ENCODE results near the gene ZNF141. TPM values are rescaled to one million over a fixed set of nuclear protein-coding genes. Genes with fewer than 3 reads are reported as not detected.

The ZNF141 gene
- total and polyA plus RNA-seq, 2 of the 4 experiments (the other 2 are of a cell fraction): 1.8 to 4.7 TPM

DNA sequence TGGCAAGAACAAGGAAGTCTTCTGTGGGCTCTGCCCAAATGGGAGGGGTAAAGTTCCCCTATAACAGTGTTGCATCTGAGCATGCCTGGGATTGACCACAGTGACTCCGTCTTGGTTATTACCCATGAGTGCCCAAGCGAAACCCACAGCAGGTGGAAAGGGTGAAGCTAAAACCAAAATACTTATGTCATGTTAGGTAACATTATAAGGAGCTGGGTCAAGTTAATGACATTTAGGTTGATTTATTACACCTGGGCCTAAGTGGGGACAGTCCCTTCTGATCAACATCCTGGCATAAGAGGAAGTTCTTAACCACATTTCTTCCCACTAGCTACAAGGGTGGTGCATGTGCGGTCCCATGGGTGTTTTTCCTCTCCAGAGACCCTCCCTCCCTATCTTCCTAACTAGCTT is 31.1 kb upstream of the ZNF141 start:
- H3K27me3 ChIP-seq (ENCODE audit: control insufficient read depth, insufficient read depth, low read length): no peaks in the 10 kb centered on the region
- H2AFZ ChIP-seq (replicated peaks; ENCODE audit: low read length, poor library complexity): no peak overlapping the region
- H3K9ac ChIP-seq (ENCODE audit: low read depth, low read length): no peak overlapping the region
- POLR2A ChIA-PET (ENCODE audit: unreplicated experiment): no interaction called here
- H2AK5ac ChIP-seq (ENCODE audit: low read depth, low read length): no peak overlapping the region
- ATAC-seq (ENCODE audit: low read depth) (no peak), DNase-seq (no peak)
- no peak overlapping the region for H3K14ac ChIP-seq (replicated peaks; ENCODE audit: low read depth, low read length)
- no peak overlapping the region for H2AK9ac ChIP-seq (replicated peaks; ENCODE audit: low read depth, low read length, poor library complexity)
- dilution Hi-C loops (cut with HindIII; ENCODE audit: low sequenced_read_pairs, unreplicated experiment): no loop called here
- H3K36me3 ChIP-seq (ENCODE audit: control insufficient read depth, insufficient read depth, low read length): no peaks in the 10 kb centered on the region
- H3K79me1 ChIP-seq (ENCODE audit: low read depth in 1 of 2, low read length in 2 of 2): no peaks in the 10 kb centered on the region
- H2BK120ac ChIP-seq (ENCODE audit: low read depth, low read length): no peak overlapping the region
- no peak overlapping the region for H3K23ac ChIP-seq (ENCODE audit: low read depth, low read length)
- in situ Hi-C loops (cut with MboI; ENCODE audit: low sequenced_read_pairs): no loop called here
- H2BK5ac ChIP-seq (ENCODE audit: low read depth, low read length, poor library complexity, severe bottlenecking): no peak overlapping the region
- H3K9me1 ChIP-seq (ENCODE audit: insufficient read depth, low read length): no peaks in the 10 kb centered on the region
- no peak overlapping the region for H3K18ac ChIP-seq (ENCODE audit: low read depth, low read length)
- no peak overlapping the region for H3K4me3 ChIP-seq (ENCODE audit: insufficient read depth, low read depth, low read length)
- no peak overlapping the region for H3K4ac ChIP-seq (ENCODE audit: low read depth, low read length)
- H3K9me3 ChIP-seq (ENCODE audit: control insufficient read depth, insufficient read depth, low read length): peaks cover 32% of the 10 kb centered on the region
- no peak overlapping the region for H3K4me2 ChIP-seq (ENCODE audit: low read depth, low read length)
- no peaks in the 10 kb centered on the region for H4K20me1 ChIP-seq (ENCODE audit: insufficient read depth, low read length)
- TF ChIP-seq, protein P1, sequence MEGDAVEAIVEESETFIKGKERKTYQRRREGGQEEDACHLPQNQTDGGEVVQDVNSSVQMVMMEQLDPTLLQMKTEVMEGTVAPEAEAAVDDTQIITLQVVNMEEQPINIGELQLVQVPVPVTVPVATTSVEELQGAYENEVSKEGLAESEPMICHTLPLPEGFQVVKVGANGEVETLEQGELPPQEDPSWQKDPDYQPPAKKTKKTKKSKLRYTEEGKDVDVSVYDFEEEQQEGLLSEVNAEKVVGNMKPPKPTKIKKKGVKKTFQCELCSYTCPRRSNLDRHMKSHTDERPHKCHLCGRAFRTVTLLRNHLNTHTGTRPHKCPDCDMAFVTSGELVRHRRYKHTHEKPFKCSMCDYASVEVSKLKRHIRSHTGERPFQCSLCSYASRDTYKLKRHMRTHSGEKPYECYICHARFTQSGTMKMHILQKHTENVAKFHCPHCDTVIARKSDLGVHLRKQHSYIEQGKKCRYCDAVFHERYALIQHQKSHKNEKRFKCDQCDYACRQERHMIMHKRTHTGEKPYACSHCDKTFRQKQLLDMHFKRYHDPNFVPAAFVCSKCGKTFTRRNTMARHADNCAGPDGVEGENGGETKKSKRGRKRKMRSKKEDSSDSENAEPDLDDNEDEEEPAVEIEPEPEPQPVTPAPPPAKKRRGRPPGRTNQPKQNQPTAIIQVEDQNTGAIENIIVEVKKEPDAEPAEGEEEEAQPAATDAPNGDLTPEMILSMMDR (conservative IDR thresholded peaks at IDR 0.05; ENCODE audit: low read depth, low read length): no peak
- TF ChIP-seq POLR2A (IDR thresholded peaks at IDR 0.05; ENCODE audit: low read depth, low read length) (no peak), SMC3 (IDR thresholded peaks at IDR 0.05; ENCODE audit: low read depth, low read length) (no peak), CHD1 (IDR thresholded peaks at IDR 0.05; ENCODE audit: low read depth, low read length) (no peak), RAD21 (IDR thresholded peaks at IDR 0.05; ENCODE audit: low read length) (no peak), MXI1 (IDR thresholded peaks at IDR 0.05; ENCODE audit: borderline replicate concordance, low read depth, low read length) (no peak), MAFK (IDR thresholded peaks at IDR 0.05; ENCODE audit: low read depth, low read length) (no peak), RFX5 (IDR thresholded peaks at IDR 0.05; ENCODE audit: low read depth, low read length) (no peak), RCOR1 (IDR thresholded peaks at IDR 0.05; ENCODE audit: insufficient replicate concordance, low read length) (no peak)
- no peak overlapping the region for H3K27ac ChIP-seq (ENCODE audit: insufficient read depth, low read length)
- H4K5ac ChIP-seq (ENCODE audit: low read depth, low read length): no peak overlapping the region
- BruUV-seq (replicated peaks): no TSS peak
- no peaks in the 10 kb centered on the region for H3K4me1 ChIP-seq (ENCODE audit: control insufficient read depth, insufficient read depth, low read length)
- CTCF ChIA-PET: no interaction called here
- no CpG with 5 or more reads among the region's 3 CpGs for WGBS, 2 experiments (ENCODE audit: extremely low coverage in 2 of 2, insufficient read length in 1 of 2)
- no peak overlapping the region for H4K8ac ChIP-seq (ENCODE audit: low read depth in 2 of 2, low read length in 2 of 2)
- intact Hi-C loops (cut with micrococcal nuclease): no loop called here
- no peak overlapping the region for H3K56ac ChIP-seq (ENCODE audit: extremely low read depth, insufficient read depth, low read length)
- no peak overlapping the region for H2BK20ac ChIP-seq (ENCODE audit: low read depth, low read length)
- no peak overlapping the region for H2BK15ac ChIP-seq (ENCODE audit: low read depth, low read length)
- no peak overlapping the region for H4K91ac ChIP-seq (ENCODE audit: insufficient read depth, low read depth, low read length)

All from IMR-90 (cell line).